A673 (cell line): ENCODE results near the gene MIS18A.

Experiments used
- EZH2 ChIP-seq: fragments of 200-600 bp; sonication (generic); IDR thresholded peaks from 2 replicates; pipeline ENCODE4 v1.6.1; 2017; ENCODE audit warnings: borderline replicate concordance, low read depth, mild to moderate bottlenecking, mixed read lengths, antibody characterized with exemption, low read length; ENCODE audit not compliant: poor library complexity, severe bottlenecking
- TF ChIP-seq, protein P1 (sequence below): fragments of 300-800, 200-600 bp; sonication (generic); conservative IDR thresholded peaks from 2 replicates; pipeline ENCODE4 v1.5.1; 2017; ENCODE audit warnings: low read depth, mild to moderate bottlenecking, antibody characterized with exemption, low read length, moderate library complexity, mixed read lengths

DNA sequence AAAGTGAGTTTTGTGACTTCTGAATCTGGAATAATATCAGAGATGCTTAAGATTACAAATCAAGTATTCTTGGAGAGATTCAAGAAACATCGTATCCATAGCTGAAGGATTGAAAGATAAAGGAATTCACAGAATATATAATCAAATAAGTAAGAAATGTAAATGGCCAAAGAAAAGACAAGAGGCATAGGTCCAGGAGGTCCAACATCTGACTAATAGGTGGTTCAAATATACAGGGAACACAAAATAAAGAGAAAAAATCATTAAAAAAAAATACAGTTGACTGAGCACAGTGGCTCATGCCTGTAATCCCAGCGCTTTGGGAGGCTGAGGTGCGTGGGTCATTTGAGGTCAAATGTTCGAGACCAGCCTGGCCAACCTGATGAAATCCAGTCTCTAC lies 6.6 kb upstream of the MIS18A start:
- TF ChIP-seq, protein P1, sequence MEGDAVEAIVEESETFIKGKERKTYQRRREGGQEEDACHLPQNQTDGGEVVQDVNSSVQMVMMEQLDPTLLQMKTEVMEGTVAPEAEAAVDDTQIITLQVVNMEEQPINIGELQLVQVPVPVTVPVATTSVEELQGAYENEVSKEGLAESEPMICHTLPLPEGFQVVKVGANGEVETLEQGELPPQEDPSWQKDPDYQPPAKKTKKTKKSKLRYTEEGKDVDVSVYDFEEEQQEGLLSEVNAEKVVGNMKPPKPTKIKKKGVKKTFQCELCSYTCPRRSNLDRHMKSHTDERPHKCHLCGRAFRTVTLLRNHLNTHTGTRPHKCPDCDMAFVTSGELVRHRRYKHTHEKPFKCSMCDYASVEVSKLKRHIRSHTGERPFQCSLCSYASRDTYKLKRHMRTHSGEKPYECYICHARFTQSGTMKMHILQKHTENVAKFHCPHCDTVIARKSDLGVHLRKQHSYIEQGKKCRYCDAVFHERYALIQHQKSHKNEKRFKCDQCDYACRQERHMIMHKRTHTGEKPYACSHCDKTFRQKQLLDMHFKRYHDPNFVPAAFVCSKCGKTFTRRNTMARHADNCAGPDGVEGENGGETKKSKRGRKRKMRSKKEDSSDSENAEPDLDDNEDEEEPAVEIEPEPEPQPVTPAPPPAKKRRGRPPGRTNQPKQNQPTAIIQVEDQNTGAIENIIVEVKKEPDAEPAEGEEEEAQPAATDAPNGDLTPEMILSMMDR, result no peak
- TF ChIP-seq EZH2, result no peak
